HCT116 (cell line): Measurements from ENCODE around the gene SENP8. TPM values are rescaled to one million over a fixed set of nuclear protein-coding genes. Genes with fewer than 3 reads are reported as not detected.

Experiments
- ATAC-seq: fragments of 200-7000 bp; cut with Tn5 transposase; 2 replicates; pipeline ENCODE4 v1.9.1; 2020; ENCODE audit warnings: mild to moderate bottlenecking, moderate library complexity
- BruUV-seq: library from RNA; stranded (reverse); fragments of 400-500 nt; replicated peaks from 2 replicates; lab custom pipeline; 2021; lab: Mats Ljungman, UMichigan
- CTCF ChIA-PET: fragments of 300-600 bp; sonication (Branson Sonifier 250); formaldehyde crosslinking; loops from one replicate; lab custom pipeline; 2021; ENCODE audit warnings: antibody characterized with exemption; lab: Charles Lee
- POLR2A ChIA-PET: fragments of 300-600, 350-600 bp; sonication (Branson Sonifier 250); formaldehyde crosslinking; loops from one replicate; lab custom pipeline; 2021; ENCODE audit warnings: antibody characterized with exemption; lab: Charles Lee
- RAD21 ChIA-PET, 2 experiments: fragments of 300-600 bp; sonication (Branson Sonifier 250); formaldehyde crosslinking; loops; one replicate each; lab custom pipeline; 2023; ENCODE audit warnings: low total read pairs in 2 of 2; ENCODE audit not compliant: uncharacterized antibody in 2 of 2, unreplicated experiment in 2 of 2, low non-redundant PET in 1 of 2; lab: Charles Lee
- DNase-seq: peaks from one replicate; pipeline ENCODE4 v3.0.0-alpha.2; 2010; ENCODE audit warnings: low read depth, low spot score
- H2AFZ ChIP-seq: fragments of 200-600 bp; shearing (Covaris generic), sonication (generic); 2 replicates; pipeline ENCODE4 v1.6.1; 2017; ENCODE audit warnings: low read depth, mixed run types, mixed read lengths, antibody characterized with exemption, low read length; ENCODE audit not compliant: poor library complexity, severe bottlenecking
- H3K27ac ChIP-seq: 2 replicates; pipeline ENCODE4 v1.5.1; 2012; ENCODE audit warnings: low read depth, low read length
- H3K27me3 ChIP-seq: fragments of 200-600 bp; sonication (generic); 2 replicates; pipeline ENCODE4 v1.6.1; 2016; ENCODE audit warnings: mixed run types, low read length, mixed read lengths; ENCODE audit not compliant: insufficient read depth
- H3K36me3 ChIP-seq, 2 experiments: fragments of 200-500 bp in 1 of 2; fragments of 200-600 bp in 1 of 2; sonication (Bioruptor generic) in 1 of 2; sonication (generic) in 1 of 2; 2 replicates each; pipeline versions ENCODE4 v1.5.1 to v1.6.1; 2014 to 2016; ENCODE audit warnings: low read length in 2 of 2, inconsistent platforms in 1 of 2, mixed read lengths in 1 of 2, mixed run types in 1 of 2; ENCODE audit not compliant: insufficient read depth in 2 of 2, control insufficient read depth in 1 of 2
- H3K4me1 ChIP-seq, 2 experiments: fragments of 200-600 bp in 1 of 2; sonication (generic) in 1 of 2; 2 replicates each; pipeline versions ENCODE4 v1.5.1 to v1.6.1; 2012 to 2017; ENCODE audit warnings: low read length in 2 of 2, inconsistent platforms in 1 of 2, mild to moderate bottlenecking in 1 of 2, mixed read lengths in 1 of 2, mixed run types in 1 of 2, moderate library complexity in 1 of 2; ENCODE audit not compliant: insufficient read depth in 2 of 2, control insufficient read depth in 1 of 2
- H3K4me2 ChIP-seq: fragments of 200-600 bp; sonication (generic); 2 replicates; pipeline ENCODE4 v1.6.1; 2017; ENCODE audit warnings: mixed run types, low read length, mixed read lengths
- H3K4me3 ChIP-seq, 2 experiments: fragments of 200-600 bp in 1 of 2; sonication (generic) in 1 of 2; replicated peaks in 1 of 2; 2 replicates each; pipeline ENCODE4 v1.5.1; 2011 to 2016; ENCODE audit warnings: low read length in 2 of 2, control low read depth in 1 of 2, low read depth in 1 of 2, mild to moderate bottlenecking in 1 of 2, mixed read lengths in 1 of 2, mixed run types in 1 of 2
- H3K79me2 ChIP-seq: fragments of 200-600 bp; sonication (generic); 2 replicates; pipeline ENCODE4 v1.6.1; 2017; ENCODE audit warnings: mild to moderate bottlenecking, mixed run types, low read length, moderate library complexity, mixed read lengths; ENCODE audit not compliant: insufficient read depth
- H3K9ac ChIP-seq: fragments of 200-600 bp; sonication (generic); 2 replicates; pipeline ENCODE4 v1.6.1; 2016; ENCODE audit warnings: low read length, mixed read lengths
- H3K9me2 ChIP-seq: fragments of 200-600 bp; sonication (generic), shearing (Covaris generic); 2 replicates; pipeline ENCODE4 v1.6.1; 2017; ENCODE audit warnings: mixed run types, mild to moderate bottlenecking, moderate library complexity; ENCODE audit not compliant: insufficient read depth
- H3K9me3 ChIP-seq, 2 experiments: fragments of 200-500 bp in 1 of 2; fragments of 200-600 bp in 1 of 2; sonication (Bioruptor generic) in 1 of 2; sonication (generic) in 1 of 2; 2 replicates each; pipeline ENCODE4 v1.6.1; 2014 to 2017; ENCODE audit warnings: low read length in 2 of 2, mixed read lengths in 2 of 2, inconsistent platforms in 1 of 2, low read depth in 1 of 2, mild to moderate bottlenecking in 1 of 2, mixed run types in 1 of 2, moderate library complexity in 1 of 2; ENCODE audit not compliant: control insufficient read depth in 1 of 2, insufficient read depth in 1 of 2
- H4K20me1 ChIP-seq: fragments of 200-600 bp; sonication (generic), shearing (Covaris generic); 2 replicates; pipeline ENCODE4 v1.6.1; 2017; ENCODE audit warnings: mixed run types, mild to moderate bottlenecking, moderate library complexity; ENCODE audit not compliant: insufficient read depth
- CBX3 ChIP-seq: IDR thresholded peaks from 2 replicates; pipeline ENCODE4 v1.6.1; 2012; ENCODE audit warnings: low read depth
- CEBPB ChIP-seq: IDR thresholded peaks from 2 replicates; pipeline ENCODE4 v1.6.1; 2012; ENCODE audit warnings: low read depth
- ELF1 ChIP-seq: IDR thresholded peaks from 2 replicates; pipeline ENCODE4 v1.6.1; 2012; ENCODE audit warnings: low read depth, borderline replicate concordance
- EZH2 ChIP-seq: fragments of 200-600 bp; sonication (generic); IDR thresholded peaks from 2 replicates; pipeline ENCODE4 v1.6.1; 2017; ENCODE audit warnings: antibody characterized with exemption, mixed run types
- MAX ChIP-seq: IDR thresholded peaks from 2 replicates; pipeline ENCODE4 v1.6.1; 2012
- REST ChIP-seq: IDR thresholded peaks from 2 replicates; pipeline ENCODE4 v1.6.1; 2012; ENCODE audit warnings: low read depth
- SIN3A ChIP-seq: IDR thresholded peaks from 2 replicates; pipeline ENCODE4 v1.6.1; 2012; ENCODE audit warnings: low read depth
- SP1 ChIP-seq: IDR thresholded peaks from 2 replicates; pipeline ENCODE4 v1.6.1; 2012; ENCODE audit warnings: low read depth
- ZNF274 ChIP-seq: fragments of 200-500 bp; sonication (Bioruptor generic); IDR thresholded peaks from 2 replicates; pipeline ENCODE4 v1.6.1; 2014; ENCODE audit warnings: mild to moderate bottlenecking, low read depth, low read length, inconsistent platforms
- intact Hi-C: fragments of 100-400 bp; cut with micrococcal nuclease; formaldehyde crosslinking; loops from 2 replicates; pipeline ENCODE4 v1.10.0; 2022
- total RNA-seq: library from RNA; stranded (reverse); gene quantifications from one replicate; pipeline ENCODE4 v1.2.1, GENCODE V29; 2021; ENCODE audit not compliant: unreplicated experiment

Gene SENP8
- total RNA-seq, 1 experiment from 2014 or later, result 3.8 TPM

DNA sequence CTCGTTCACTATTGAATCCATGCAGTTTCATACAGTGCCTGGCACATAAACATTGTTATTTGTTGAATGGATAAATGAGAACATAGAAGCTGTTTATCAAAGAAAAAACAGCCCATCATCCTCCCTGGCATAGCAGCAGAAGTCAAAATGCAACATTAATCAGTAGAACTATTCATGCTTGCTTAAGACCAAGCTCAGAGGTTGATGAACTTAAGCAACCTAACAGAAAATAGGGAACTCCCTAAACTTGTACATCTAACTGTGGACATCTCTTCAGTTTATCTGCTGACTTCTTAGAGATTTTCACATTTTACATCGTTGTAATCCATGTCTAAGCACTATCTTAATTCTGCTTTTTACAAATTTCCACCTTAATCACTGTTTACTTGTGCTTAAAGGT is 29.2 kb downstream of the SENP8 start:
- no peak for TF ChIP-seq MAX
- TF ChIP-seq ELF1, result no peak
- no peak for TF ChIP-seq EZH2
- TF ChIP-seq SP1, result no peak
- no peak for TF ChIP-seq CBX3
- TF ChIP-seq SIN3A, result no peak
- TF ChIP-seq ZNF274, result no peak
- TF ChIP-seq CEBPB, result no peak
- no peak for TF ChIP-seq REST
- TF ChIP-seq, all 23 proteins: peak for 0
- H3K27me3 ChIP-seq, result no peaks in the 10 kb centered on the region
- no peaks in the 10 kb centered on the region for H3K79me2 ChIP-seq
- no TSS peak for BruUV-seq
- H3K36me3 ChIP-seq, result no peaks in the 10 kb centered on the region
- ChIA-PET POLR2A (no interaction called here), RAD21 (interaction anchor here in 1 of 2 experiments (0.6 kb wide), 1 partner anchor 77 kb away, joined by 3 read pairs; no protein-coding TSS in a partner anchor), CTCF (interaction anchor here (1.8 kb wide), 1 partner anchor 9 kb away, joined by 5 read pairs; no protein-coding TSS in a partner anchor)
- no peak for DNase-seq
- no peaks in the 10 kb centered on the region for H3K9me2 ChIP-seq
- no peaks in the 10 kb centered on the region for H4K20me1 ChIP-seq
- no peak for ATAC-seq
- H3K9ac ChIP-seq, result no peak overlapping the region
- no peaks in the 10 kb centered on the region for H3K4me1 ChIP-seq
- intact Hi-C loops, result no loop called here
- no peak overlapping the region for H3K4me3 ChIP-seq
- H2AFZ ChIP-seq, result no peak overlapping the region
- no peak overlapping the region for H3K4me2 ChIP-seq
- H3K9me3 ChIP-seq, result no peaks in the 10 kb centered on the region
- H3K27ac ChIP-seq, result no peak overlapping the region
